Ectodermal cell (in vitro differentiated cells): ENCODE results near the gene UST.

Experiments used
- H3K27ac ChIP-seq: 2 replicates; pipeline ENCODE4 v1.7.0; 2013; ENCODE audit warnings: mild to moderate bottlenecking, low read depth, low read length; ENCODE audit not compliant: insufficient read depth, poor library complexity, severe bottlenecking
- H3K27me3 ChIP-seq: 2 replicates; pipeline ENCODE4 v1.7.0; 2013; ENCODE audit warnings: mild to moderate bottlenecking, low read length; ENCODE audit not compliant: insufficient read depth, control insufficient read depth, poor library complexity, severe bottlenecking
- H3K36me3 ChIP-seq: one replicate; pipeline ENCODE4 v1.7.0; 2013; ENCODE audit warnings: low read length; ENCODE audit not compliant: control insufficient read depth, insufficient read depth
- H3K4me1 ChIP-seq: one replicate; pipeline ENCODE4 v1.7.0; 2013; ENCODE audit warnings: low read length; ENCODE audit not compliant: control insufficient read depth, insufficient read depth
- H3K4me3 ChIP-seq: 2 replicates; pipeline ENCODE4 v1.7.0; 2013; ENCODE audit warnings: low read depth, low read length, control low read depth; ENCODE audit not compliant: insufficient read depth
- H3K9me3 ChIP-seq: 2 replicates; pipeline ENCODE4 v1.7.0; 2013; ENCODE audit warnings: mild to moderate bottlenecking, low read length, moderate library complexity; ENCODE audit not compliant: control insufficient read depth
- WGBS, 2 experiments: methylation state at CpG; one replicate each; pipeline ENCODE4 v1.1.7; 2013; ENCODE audit warnings: missing lambda C conversion rate in 2 of 2; 5-methylcytosine and 5-hydroxymethylcytosine counted together

UST gene

GRCh38 chr6:148987982-148988381 lies 241.2 kb downstream of the UST start:
- no peaks in the 10 kb centered on the region for H3K9me3 ChIP-seq
- no peak overlapping the region for H3K27ac ChIP-seq
- H3K36me3 ChIP-seq, result peaks cover 6% of the 10 kb centered on the region
- no peaks in the 10 kb centered on the region for H3K27me3 ChIP-seq
- peaks cover 6% of the 10 kb centered on the region for H3K4me1 ChIP-seq
- WGBS, 2 experiments, result 88 to 94% methylated on average over 3 of the region's 3 CpGs
- no peak overlapping the region for H3K4me3 ChIP-seq

- Histone ChIP-seq H3K4me1 (peaks cover 6% of the 10 kb centered on the region), H3K4me3 (no peak overlapping the region), H3K27ac (no peak overlapping the region), H3K9me3 (no peaks in the 10 kb centered on the region), H3K27me3 (no peaks in the 10 kb centered on the region), H3K36me3 (peaks cover 12% of the 10 kb centered on the region)
- WGBS, 2 experiments, result 33% methylated on average over 1 of the region's 1 CpG; no CpG with 5 or more reads in 1 of the 2 experiments
These were observed 242.8 kb downstream of the UST start for GRCh38 chr6:148989585-148989984.

GRCh38 chr6:148990403-148990802 lies 243.6 kb downstream of the UST start:
- H3K4me1 ChIP-seq, result peaks cover 6% of the 10 kb centered on the region
- no peaks in the 10 kb centered on the region for H3K9me3 ChIP-seq
- no peak overlapping the region for H3K27ac ChIP-seq
- H3K36me3 ChIP-seq, result peaks cover 12% of the 10 kb centered on the region
- 70 to 73% methylated on average over 6 of the region's 6 CpGs for WGBS, 2 experiments
- H3K4me3 ChIP-seq, result no peak overlapping the region
- no peaks in the 10 kb centered on the region for H3K27me3 ChIP-seq

- Histone ChIP-seq H3K4me3 (no peak overlapping the region), H3K27me3 (no peaks in the 10 kb centered on the region), H3K9me3 (no peaks in the 10 kb centered on the region), H3K36me3 (peaks cover 12% of the 10 kb centered on the region), H3K4me1 (no peaks in the 10 kb centered on the region), H3K27ac (no peak overlapping the region)
- WGBS, 2 experiments, result no CpG with 5 or more reads among the region's 1 CpG
These were observed 250.0 kb downstream of the UST start for GRCh38 chr6:148996815-148997214.

GRCh38 chr6:148997865-148998264 lies 251.0 kb downstream of the UST start:
- Histone ChIP-seq H3K27me3 (no peaks in the 10 kb centered on the region), H3K4me1 (no peaks in the 10 kb centered on the region), H3K9me3 (no peaks in the 10 kb centered on the region), H3K36me3 (peaks cover 7% of the 10 kb centered on the region), H3K27ac (no peak overlapping the region), H3K4me3 (no peak overlapping the region)
- 90 to 97% methylated on average over 3 of the region's 3 CpGs for WGBS, 2 experiments

GRCh38 chr6:148998704-148999103 lies 251.9 kb downstream of the UST start:
- no peaks in the 10 kb centered on the region for H3K36me3 ChIP-seq
- H3K27me3 ChIP-seq, result no peaks in the 10 kb centered on the region
- H3K9me3 ChIP-seq, result no peaks in the 10 kb centered on the region
- no peak overlapping the region for H3K27ac ChIP-seq
- H3K4me1 ChIP-seq, result no peaks in the 10 kb centered on the region
- WGBS, 2 experiments, result 97 to 99% methylated on average over 4 of the region's 4 CpGs
- H3K4me3 ChIP-seq, result no peak overlapping the region

GRCh38 chr6:148999501-148999900 lies 252.7 kb downstream of the UST start:
- Histone ChIP-seq H3K27ac (no peak overlapping the region), H3K9me3 (no peaks in the 10 kb centered on the region)
- 94 to 95% methylated on average over 1 of the region's 1 CpG for WGBS, 2 experiments

GRCh38 chr6:148999929-149000468 lies 253.2 kb downstream of the UST start:
- WGBS, 2 experiments, result 86 to 97% methylated on average over 3 of the region's 3 CpGs
- Histone ChIP-seq H3K36me3 (no peaks in the 10 kb centered on the region), H3K9me3 (no peaks in the 10 kb centered on the region), H3K27ac (no peak overlapping the region), H3K4me1 (no peaks in the 10 kb centered on the region), H3K27me3 (no peaks in the 10 kb centered on the region), H3K4me3 (no peak overlapping the region)

More at GRCh38 chr6:148999501-148999900, 252.7 kb downstream of the UST start:
- no peak overlapping the region for H3K4me3 ChIP-seq
- H3K36me3 ChIP-seq, result no peaks in the 10 kb centered on the region
- H3K27me3 ChIP-seq, result no peaks in the 10 kb centered on the region
- no peaks in the 10 kb centered on the region for H3K4me1 ChIP-seq

- H3K9me3 ChIP-seq, result no peaks in the 10 kb centered on the region
- H3K27ac ChIP-seq, result no peak overlapping the region
- no peaks in the 10 kb centered on the region for H3K4me1 ChIP-seq
- H3K27me3 ChIP-seq, result no peaks in the 10 kb centered on the region
- H3K36me3 ChIP-seq, result no peaks in the 10 kb centered on the region
- H3K4me3 ChIP-seq, result no peak overlapping the region
These were observed 254.6 kb downstream of the UST start for GRCh38 chr6:149001422-149001821.

GRCh38 chr6:149003560-149003959 lies 256.7 kb downstream of the UST start:
- no peaks in the 10 kb centered on the region for H3K27me3 ChIP-seq
- H3K36me3 ChIP-seq, result no peaks in the 10 kb centered on the region
- 81 to 85% methylated on average over 7 of the region's 7 CpGs for WGBS, 2 experiments
- no peaks in the 10 kb centered on the region for H3K4me1 ChIP-seq
- no peak overlapping the region for H3K4me3 ChIP-seq
- no peaks in the 10 kb centered on the region for H3K9me3 ChIP-seq
- no peak overlapping the region for H3K27ac ChIP-seq

- WGBS, 2 experiments, result 92 to 94% methylated on average over 4 of the region's 4 CpGs
- Histone ChIP-seq H3K27me3 (no peaks in the 10 kb centered on the region), H3K36me3 (no peaks in the 10 kb centered on the region), H3K27ac (no peak overlapping the region), H3K4me3 (no peak overlapping the region), H3K9me3 (no peaks in the 10 kb centered on the region), H3K4me1 (no peaks in the 10 kb centered on the region)
These were observed 257.8 kb downstream of the UST start for GRCh38 chr6:149004664-149005063.
